Measurements from ENCODE around the gene SEPTIN12. TPM values are rescaled to one million over a fixed set of nuclear protein-coding genes. Genes with fewer than 3 reads are reported as not detected.

The SEPTIN12 gene
- total RNA-seq, 1 experiment from 2014 or later = not detected

- ChIA-PET CTCF (no interaction called here), POLR2A (ENCODE audit: low non-redundant PET) (no interaction called here)
- H3K36me3 ChIP-seq (ENCODE audit: insufficient read depth, low read length, poor library complexity, severe bottlenecking) = peaks cover 73% of the 10 kb centered on the region
Observed at GRCh38 chr16:4828567-4829321, 40.6 kb upstream of the SEPTIN12 start.

GRCh38 chr16:4826980-4827379 lies 38.8 kb upstream of the SEPTIN12 start:
- Histone ChIP-seq H3K4me3 (ENCODE audit: low read depth, low read length, poor library complexity, severe bottlenecking) (no peak overlapping the region), H3K36me3 (ENCODE audit: insufficient read depth, low read length, poor library complexity, severe bottlenecking) (peaks cover 72% of the 10 kb centered on the region), H3K4me1 (ENCODE audit: insufficient read depth, low read length, poor library complexity, severe bottlenecking) (no peaks in the 10 kb centered on the region), H3K9me3 (ENCODE audit: low read depth, low read length, poor library complexity, severe bottlenecking) (no peaks in the 10 kb centered on the region), H3K27me3 (replicated peaks; ENCODE audit: insufficient read depth, low read depth, low read length, poor library complexity) (no peaks in the 10 kb centered on the region), H3K27ac (ENCODE audit: low read depth, low read length, poor library complexity, severe bottlenecking) (no peak overlapping the region)
- POLR2A ChIA-PET (ENCODE audit: low non-redundant PET) = no interaction called here
- no peak for DNase-seq (ENCODE audit: low spot score)
- BruUV-seq (replicated peaks) = no TSS peak
- TF ChIP-seq CTCF (conservative IDR thresholded peaks at IDR 0.05; ENCODE audit: low read depth, low read length) = no peak
- TF ChIP-seq EZH2 (IDR thresholded peaks at IDR 0.05; ENCODE audit: borderline replicate concordance, low read depth, low read length, poor library complexity, severe bottlenecking) = no peak
- CTCF ChIA-PET = interaction anchor here (0.6 kb wide), 1 partner anchor 150 kb away, joined by 3 read pairs; no protein-coding TSS in a partner anchor
- intact Hi-C loops (cut with micrococcal nuclease; ENCODE audit: unreplicated experiment) = no loop called here

More at GRCh38 chr16:4828567-4829321, 40.6 kb upstream of the SEPTIN12 start:
- no peaks in the 10 kb centered on the region for H3K4me1 ChIP-seq (ENCODE audit: insufficient read depth, low read length, poor library complexity, severe bottlenecking)
- no peak overlapping the region for H3K27ac ChIP-seq (ENCODE audit: low read depth, low read length, poor library complexity, severe bottlenecking)
- BruUV-seq (replicated peaks) = no TSS peak
- no peak overlapping the region for H3K4me3 ChIP-seq (ENCODE audit: low read depth, low read length, poor library complexity, severe bottlenecking)
- intact Hi-C loops (cut with micrococcal nuclease; ENCODE audit: unreplicated experiment) = no loop called here
- H3K9me3 ChIP-seq (ENCODE audit: low read depth, low read length, poor library complexity, severe bottlenecking) = no peaks in the 10 kb centered on the region
- TF ChIP-seq CTCF (conservative IDR thresholded peaks at IDR 0.05; ENCODE audit: low read depth, low read length) (no peak), EZH2 (IDR thresholded peaks at IDR 0.05; ENCODE audit: borderline replicate concordance, low read depth, low read length, poor library complexity, severe bottlenecking) (no peak)
- no peaks in the 10 kb centered on the region for H3K27me3 ChIP-seq (replicated peaks; ENCODE audit: insufficient read depth, low read depth, low read length, poor library complexity)
- no peak for DNase-seq (ENCODE audit: low spot score)

- CTCF ChIA-PET = no interaction called here
- no peak for TF ChIP-seq EZH2 (IDR thresholded peaks at IDR 0.05; ENCODE audit: borderline replicate concordance, low read depth, low read length, poor library complexity, severe bottlenecking)
- no peak for TF ChIP-seq CTCF (conservative IDR thresholded peaks at IDR 0.05; ENCODE audit: low read depth, low read length)
- no TSS peak for BruUV-seq (replicated peaks)
- Histone ChIP-seq H3K4me1 (ENCODE audit: insufficient read depth, low read length, poor library complexity, severe bottlenecking) (no peaks in the 10 kb centered on the region), H3K9me3 (ENCODE audit: low read depth, low read length, poor library complexity, severe bottlenecking) (no peaks in the 10 kb centered on the region), H3K27me3 (replicated peaks; ENCODE audit: insufficient read depth, low read depth, low read length, poor library complexity) (no peaks in the 10 kb centered on the region), H3K36me3 (ENCODE audit: insufficient read depth, low read length, poor library complexity, severe bottlenecking) (peaks cover 67% of the 10 kb centered on the region), H3K4me3 (ENCODE audit: low read depth, low read length, poor library complexity, severe bottlenecking) (no peak overlapping the region), H3K27ac (ENCODE audit: low read depth, low read length, poor library complexity, severe bottlenecking) (no peak overlapping the region)
- no peak for DNase-seq (ENCODE audit: low spot score)
- intact Hi-C loops (cut with micrococcal nuclease; ENCODE audit: unreplicated experiment) = no loop called here
- POLR2A ChIA-PET (ENCODE audit: low non-redundant PET) = no interaction called here
Observed at GRCh38 chr16:4826526-4826925, 38.4 kb upstream of the SEPTIN12 start.

Data from A673 (cell line).